SK-N-SH treated with all-trans-retinoic acid at 6 μM for 48 hours (cell line): ENCODE data around the gene PRKCE.
A peak's percentile ranks its signal among the peaks of the same experiment; 100 is the strongest.

Experiments
- ATAC-seq: fragments of 200-7000 bp; cut with Tn5 transposase; 3 replicates; pipeline ENCODE4 v1.9.1; 2020; ENCODE audit warnings: mild to moderate bottlenecking, moderate library complexity
- ARNTL ChIP-seq: fragments of 450-650 bp; formaldehyde crosslinking; IDR thresholded peaks from 2 replicates; pipeline ENCODE4 v1.5.0; 2020; ENCODE audit warnings: low read depth, mild to moderate bottlenecking, moderate library complexity, borderline replicate concordance
- BACH2 ChIP-seq: fragments of 250-450 bp; sonication (Bioruptor Pico); IDR thresholded peaks from 2 replicates; pipeline ENCODE4 v1.9.0; 2021; ENCODE audit warnings: mild to moderate bottlenecking, borderline replicate concordance
- CSDC2 ChIP-seq: fragments of 250-450 bp; sonication (Bioruptor Pico); IDR thresholded peaks from 2 replicates; pipeline ENCODE4 v1.5.0; 2020; ENCODE audit warnings: mild to moderate bottlenecking, moderate library complexity
- ESRRG ChIP-seq: fragments of 250-450 bp; sonication (Bioruptor Pico); IDR thresholded peaks from 2 replicates; pipeline ENCODE4 v1.6.1; 2021; ENCODE audit warnings: mild to moderate bottlenecking
- GLIS3 ChIP-seq: fragments of 250-450 bp; sonication (Bioruptor Pico); IDR thresholded peaks from 2 replicates; pipeline ENCODE4 v1.5.0; 2020; ENCODE audit warnings: mild to moderate bottlenecking, moderate library complexity
- ISL1 ChIP-seq: fragments of 250-450 bp; sonication (Bioruptor Pico); IDR thresholded peaks from 2 replicates; pipeline ENCODE4 v2.1.2; 2022; ENCODE audit warnings: mild to moderate bottlenecking, moderate library complexity
- OSR1 ChIP-seq: fragments of 250-450 bp; sonication (Bioruptor Pico); IDR thresholded peaks from 2 replicates; pipeline ENCODE4 v1.8.0; 2022; ENCODE audit warnings: moderate library complexity, mild to moderate bottlenecking, inconsistent platforms
- PPARA ChIP-seq: fragments of 250-450 bp; sonication (Bioruptor Pico); IDR thresholded peaks from 2 replicates; pipeline ENCODE4 v1.5.0; 2020; ENCODE audit warnings: mild to moderate bottlenecking, borderline replicate concordance
- RARB ChIP-seq: fragments of 250-450 bp; sonication (Bioruptor Pico); IDR thresholded peaks from 2 replicates; pipeline ENCODE4 v1.8.0; 2021; ENCODE audit warnings: mild to moderate bottlenecking, moderate library complexity
- SNAI2 ChIP-seq: fragments of 250-450 bp; sonication (Bioruptor Pico); IDR thresholded peaks from 2 replicates; pipeline ENCODE4 v1.5.0; 2020; ENCODE audit warnings: mild to moderate bottlenecking, moderate library complexity
- TCF4 ChIP-seq: fragments of 250-450 bp; sonication (Bioruptor Pico); IDR thresholded peaks from 2 replicates; pipeline ENCODE4 v1.8.0; 2021; ENCODE audit warnings: mild to moderate bottlenecking, moderate library complexity, borderline replicate concordance
- TOX ChIP-seq: fragments of 250-450 bp; sonication (Bioruptor Pico); IDR thresholded peaks from 2 replicates; pipeline ENCODE4 v1.8.0; 2021; ENCODE audit warnings: mild to moderate bottlenecking, moderate library complexity, borderline replicate concordance
- ZC3H10 ChIP-seq: fragments of 250-450 bp; sonication (Bioruptor Pico); IDR thresholded peaks from 2 replicates; pipeline ENCODE4 v1.5.1; 2021; ENCODE audit warnings: mild to moderate bottlenecking, moderate library complexity
- ZFP3 ChIP-seq: fragments of 250-450 bp; sonication (Bioruptor Pico); IDR thresholded peaks from 2 replicates; pipeline ENCODE4 v1.5.0; 2020; ENCODE audit warnings: mild to moderate bottlenecking, moderate library complexity
- ZFP30 ChIP-seq: fragments of 450-650 bp; formaldehyde crosslinking; IDR thresholded peaks from 2 replicates; pipeline ENCODE4 v1.5.0; 2022; ENCODE audit warnings: mild to moderate bottlenecking, moderate library complexity
- ZNF565 ChIP-seq: fragments of 450-650 bp; formaldehyde crosslinking; conservative IDR thresholded peaks from 2 replicates; pipeline ENCODE4 v1.5.0; 2020; ENCODE audit warnings: low read depth, mild to moderate bottlenecking, moderate library complexity
- ZNF70 ChIP-seq: fragments of 450-650 bp; formaldehyde crosslinking; IDR thresholded peaks from 2 replicates; pipeline ENCODE4 v1.5.0; 2020; ENCODE audit warnings: mild to moderate bottlenecking, moderate library complexity
- ZNF8 ChIP-seq: fragments of 450-650 bp; formaldehyde crosslinking; IDR thresholded peaks from 2 replicates; pipeline ENCODE4 v1.5.0; 2020; ENCODE audit warnings: mild to moderate bottlenecking, moderate library complexity
- TF ChIP-seq, protein P1 (sequence below): fragments of 250-450 bp; sonication (Bioruptor Pico); IDR thresholded peaks from 2 replicates; pipeline ENCODE4 v1.8.0; 2020; ENCODE audit warnings: mild to moderate bottlenecking, moderate library complexity, borderline replicate concordance
- TF ChIP-seq, protein P2 (sequence below): fragments of 250-450 bp; sonication (Bioruptor Pico); IDR thresholded peaks from 2 replicates; pipeline ENCODE4 v1.5.1; 2021; ENCODE audit warnings: mild to moderate bottlenecking, moderate library complexity
- TF ChIP-seq, protein P3 (sequence below): fragments of 250-450 bp; sonication (Bioruptor Pico); IDR thresholded peaks from 2 replicates; pipeline ENCODE4 v1.5.1; 2020; ENCODE audit warnings: low read depth, mild to moderate bottlenecking, moderate library complexity
- TF ChIP-seq, protein P4 (sequence below): fragments of 250-450 bp; sonication (Bioruptor Pico); IDR thresholded peaks from 2 replicates; pipeline ENCODE4 v1.8.0; 2021; ENCODE audit warnings: low read depth, mild to moderate bottlenecking, moderate library complexity, borderline replicate concordance
- TF ChIP-seq, protein P5 (sequence below): fragments of 250-450 bp; sonication (Bioruptor Pico); IDR thresholded peaks from 2 replicates; pipeline ENCODE4 v1.5.0; 2020; ENCODE audit warnings: mild to moderate bottlenecking, moderate library complexity

PRKCE gene

GRCh38 chr2:45826460-45826859 is 175.0 kb downstream of the PRKCE start:
- no peak for ATAC-seq
- TF ChIP-seq BACH2, result no peak
- no peak for TF ChIP-seq ARNTL (CRISPR knock-in tag)
- TF ChIP-seq ZFP3 (CRISPR knock-in tag), result no peak
- no peak for TF ChIP-seq RARB (CRISPR knock-in tag)
- TF ChIP-seq, protein P1, sequence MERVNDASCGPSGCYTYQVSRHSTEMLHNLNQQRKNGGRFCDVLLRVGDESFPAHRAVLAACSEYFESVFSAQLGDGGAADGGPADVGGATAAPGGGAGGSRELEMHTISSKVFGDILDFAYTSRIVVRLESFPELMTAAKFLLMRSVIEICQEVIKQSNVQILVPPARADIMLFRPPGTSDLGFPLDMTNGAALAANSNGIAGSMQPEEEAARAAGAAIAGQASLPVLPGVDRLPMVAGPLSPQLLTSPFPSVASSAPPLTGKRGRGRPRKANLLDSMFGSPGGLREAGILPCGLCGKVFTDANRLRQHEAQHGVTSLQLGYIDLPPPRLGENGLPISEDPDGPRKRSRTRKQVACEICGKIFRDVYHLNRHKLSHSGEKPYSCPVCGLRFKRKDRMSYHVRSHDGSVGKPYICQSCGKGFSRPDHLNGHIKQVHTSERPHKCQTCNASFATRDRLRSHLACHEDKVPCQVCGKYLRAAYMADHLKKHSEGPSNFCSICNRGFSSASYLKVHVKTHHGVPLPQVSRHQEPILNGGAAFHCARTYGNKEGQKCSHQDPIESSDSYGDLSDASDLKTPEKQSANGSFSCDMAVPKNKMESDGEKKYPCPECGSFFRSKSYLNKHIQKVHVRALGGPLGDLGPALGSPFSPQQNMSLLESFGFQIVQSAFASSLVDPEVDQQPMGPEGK, result no peak
- TF ChIP-seq, protein P2, sequence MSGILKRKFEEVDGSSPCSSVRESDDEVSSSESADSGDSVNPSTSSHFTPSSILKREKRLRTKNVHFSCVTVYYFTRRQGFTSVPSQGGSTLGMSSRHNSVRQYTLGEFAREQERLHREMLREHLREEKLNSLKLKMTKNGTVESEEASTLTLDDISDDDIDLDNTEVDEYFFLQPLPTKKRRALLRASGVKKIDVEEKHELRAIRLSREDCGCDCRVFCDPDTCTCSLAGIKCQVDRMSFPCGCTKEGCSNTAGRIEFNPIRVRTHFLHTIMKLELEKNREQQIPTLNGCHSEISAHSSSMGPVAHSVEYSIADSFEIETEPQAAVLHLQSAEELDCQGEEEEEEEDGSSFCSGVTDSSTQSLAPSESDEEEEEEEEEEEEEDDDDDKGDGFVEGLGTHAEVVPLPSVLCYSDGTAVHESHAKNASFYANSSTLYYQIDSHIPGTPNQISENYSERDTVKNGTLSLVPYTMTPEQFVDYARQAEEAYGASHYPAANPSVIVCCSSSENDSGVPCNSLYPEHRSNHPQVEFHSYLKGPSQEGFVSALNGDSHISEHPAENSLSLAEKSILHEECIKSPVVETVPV, result no peak
- no peak for TF ChIP-seq PPARA (CRISPR knock-in tag)
- TF ChIP-seq ZNF8 (CRISPR knock-in tag), result no peak
- TF ChIP-seq ZNF565 (CRISPR knock-in tag), result no peak

DNA sequence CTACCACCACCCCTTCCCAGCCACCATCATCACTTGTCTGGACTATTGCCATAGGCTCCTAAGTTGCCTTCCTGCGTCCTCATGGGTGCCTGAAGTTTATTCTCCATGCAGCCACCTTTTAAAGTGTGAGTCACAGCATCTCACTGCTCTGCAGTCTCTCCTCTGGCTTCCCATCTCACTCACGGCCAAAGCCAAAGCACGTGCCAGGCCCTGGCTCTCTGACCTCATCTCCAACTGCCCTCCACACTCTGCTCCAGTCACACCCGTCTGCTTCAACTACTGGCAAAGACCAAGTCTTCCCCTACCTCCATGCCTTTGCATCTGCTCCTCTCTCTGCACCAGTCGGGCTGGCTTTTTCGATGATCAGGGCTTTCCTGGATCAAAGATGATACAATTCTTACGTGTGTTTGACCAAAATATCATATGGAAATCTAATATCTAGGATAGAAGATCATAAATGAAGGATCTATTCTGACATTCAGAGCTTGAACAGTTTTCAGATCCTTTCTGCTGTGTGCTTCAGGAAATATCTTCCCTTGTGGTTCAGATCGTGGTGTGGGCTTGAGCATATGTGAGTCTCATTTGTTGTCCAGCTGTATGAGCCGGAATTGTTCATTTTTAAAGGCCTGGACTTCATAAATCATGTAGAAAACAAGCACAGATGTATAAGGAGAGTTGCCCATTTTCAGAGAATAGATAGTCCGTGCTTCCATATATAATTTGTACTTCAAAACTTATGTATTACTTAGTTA is 175.6 kb downstream of the PRKCE start:
- TF ChIP-seq ESRRG (CRISPR knock-in tag) (0 out of 2 replicates have a peak, but pooled peaks have one; percentile 31), ARNTL (CRISPR knock-in tag) (no peak), ISL1 (CRISPR knock-in tag) (peak; percentile 37; the same call in 1 of the 2 replicates), GLIS3 (CRISPR knock-in tag) (no peak), ZFP3 (CRISPR knock-in tag) (peak; percentile 61; the same call in 1 of the 2 replicates), TCF4 (CRISPR knock-in tag) (no peak), CSDC2 (CRISPR knock-in tag) (peak; percentile 62; the same call in 1 of the 2 replicates)
- TF ChIP-seq, all 23 proteins: peak for 4

DNA sequence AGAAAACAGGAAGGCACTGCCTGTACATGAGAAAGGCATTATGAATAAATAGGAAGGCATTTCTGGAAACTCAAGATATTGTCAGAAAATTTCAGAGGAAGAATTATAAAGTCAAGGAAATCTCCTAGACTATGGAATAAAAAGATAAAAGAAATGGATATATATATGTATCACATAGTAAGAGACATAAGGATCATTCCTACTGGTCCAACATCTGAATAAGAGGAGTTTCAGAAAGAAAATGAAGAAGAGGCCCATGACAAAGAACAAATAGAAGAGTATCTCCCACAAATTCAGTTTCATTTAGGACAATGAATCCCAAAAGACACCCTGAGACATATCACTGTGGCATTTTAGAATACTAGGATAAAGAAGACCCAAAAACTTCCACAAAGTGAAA is 178.8 kb downstream of the PRKCE start:
- ATAC-seq, result no peak
- TF ChIP-seq ZNF8 (CRISPR knock-in tag) (no peak), ZFP30 (CRISPR knock-in tag) (no peak), ZNF565 (CRISPR knock-in tag) (no peak), RARB (CRISPR knock-in tag) (no peak), SNAI2 (CRISPR knock-in tag) (no peak), OSR1 (CRISPR knock-in tag) (no peak), ZC3H10 (CRISPR knock-in tag) (no peak), GLIS3 (CRISPR knock-in tag) (no peak), ZNF70 (CRISPR knock-in tag) (no peak), TOX (no peak), TCF4 (CRISPR knock-in tag) (no peak), BACH2 (no peak), PPARA (CRISPR knock-in tag) (no peak), ZFP3 (CRISPR knock-in tag) (no peak), ISL1 (CRISPR knock-in tag) (no peak)
- TF ChIP-seq, protein P3, sequence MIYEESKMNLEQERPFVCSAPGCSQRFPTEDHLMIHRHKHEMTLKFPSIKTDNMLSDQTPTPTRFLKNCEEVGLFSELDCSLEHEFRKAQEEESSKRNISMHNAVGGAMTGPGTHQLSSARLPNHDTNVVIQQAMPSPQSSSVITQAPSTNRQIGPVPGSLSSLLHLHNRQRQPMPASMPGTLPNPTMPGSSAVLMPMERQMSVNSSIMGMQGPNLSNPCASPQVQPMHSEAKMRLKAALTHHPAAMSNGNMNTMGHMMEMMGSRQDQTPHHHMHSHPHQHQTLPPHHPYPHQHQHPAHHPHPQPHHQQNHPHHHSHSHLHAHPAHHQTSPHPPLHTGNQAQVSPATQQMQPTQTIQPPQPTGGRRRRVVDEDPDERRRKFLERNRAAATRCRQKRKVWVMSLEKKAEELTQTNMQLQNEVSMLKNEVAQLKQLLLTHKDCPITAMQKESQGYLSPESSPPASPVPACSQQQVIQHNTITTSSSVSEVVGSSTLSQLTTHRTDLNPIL (CRISPR knock-in tag), result no peak
- TF ChIP-seq, protein P4, sequence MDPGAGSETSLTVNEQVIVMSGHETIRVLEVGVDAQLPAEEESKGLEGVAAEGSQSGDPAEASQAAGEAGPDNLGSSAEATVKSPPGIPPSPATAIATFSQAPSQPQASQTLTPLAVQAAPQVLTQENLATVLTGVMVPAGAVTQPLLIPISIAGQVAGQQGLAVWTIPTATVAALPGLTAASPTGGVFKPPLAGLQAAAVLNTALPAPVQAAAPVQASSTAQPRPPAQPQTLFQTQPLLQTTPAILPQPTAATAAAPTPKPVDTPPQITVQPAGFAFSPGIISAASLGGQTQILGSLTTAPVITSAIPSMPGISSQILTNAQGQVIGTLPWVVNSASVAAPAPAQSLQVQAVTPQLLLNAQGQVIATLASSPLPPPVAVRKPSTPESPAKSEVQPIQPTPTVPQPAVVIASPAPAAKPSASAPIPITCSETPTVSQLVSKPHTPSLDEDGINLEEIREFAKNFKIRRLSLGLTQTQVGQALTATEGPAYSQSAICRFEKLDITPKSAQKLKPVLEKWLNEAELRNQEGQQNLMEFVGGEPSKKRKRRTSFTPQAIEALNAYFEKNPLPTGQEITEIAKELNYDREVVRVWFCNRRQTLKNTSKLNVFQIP (CRISPR knock-in tag), result no peak
- TF ChIP-seq, protein P5, sequence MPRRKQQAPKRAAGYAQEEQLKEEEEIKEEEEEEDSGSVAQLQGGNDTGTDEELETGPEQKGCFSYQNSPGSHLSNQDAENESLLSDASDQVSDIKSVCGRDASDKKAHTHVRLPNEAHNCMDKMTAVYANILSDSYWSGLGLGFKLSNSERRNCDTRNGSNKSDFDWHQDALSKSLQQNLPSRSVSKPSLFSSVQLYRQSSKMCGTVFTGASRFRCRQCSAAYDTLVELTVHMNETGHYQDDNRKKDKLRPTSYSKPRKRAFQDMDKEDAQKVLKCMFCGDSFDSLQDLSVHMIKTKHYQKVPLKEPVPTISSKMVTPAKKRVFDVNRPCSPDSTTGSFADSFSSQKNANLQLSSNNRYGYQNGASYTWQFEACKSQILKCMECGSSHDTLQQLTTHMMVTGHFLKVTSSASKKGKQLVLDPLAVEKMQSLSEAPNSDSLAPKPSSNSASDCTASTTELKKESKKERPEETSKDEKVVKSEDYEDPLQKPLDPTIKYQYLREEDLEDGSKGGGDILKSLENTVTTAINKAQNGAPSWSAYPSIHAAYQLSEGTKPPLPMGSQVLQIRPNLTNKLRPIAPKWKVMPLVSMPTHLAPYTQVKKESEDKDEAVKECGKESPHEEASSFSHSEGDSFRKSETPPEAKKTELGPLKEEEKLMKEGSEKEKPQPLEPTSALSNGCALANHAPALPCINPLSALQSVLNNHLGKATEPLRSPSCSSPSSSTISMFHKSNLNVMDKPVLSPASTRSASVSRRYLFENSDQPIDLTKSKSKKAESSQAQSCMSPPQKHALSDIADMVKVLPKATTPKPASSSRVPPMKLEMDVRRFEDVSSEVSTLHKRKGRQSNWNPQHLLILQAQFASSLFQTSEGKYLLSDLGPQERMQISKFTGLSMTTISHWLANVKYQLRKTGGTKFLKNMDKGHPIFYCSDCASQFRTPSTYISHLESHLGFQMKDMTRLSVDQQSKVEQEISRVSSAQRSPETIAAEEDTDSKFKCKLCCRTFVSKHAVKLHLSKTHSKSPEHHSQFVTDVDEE (CRISPR knock-in tag), result no peak
- TF ChIP-seq, protein P1, result no peak

More for the DNA sequence above, 175.6 kb downstream of the PRKCE start:
- peak; percentile 70 for ATAC-seq
